HL-60/S4 (cell line): Measurements from ENCODE around the gene GTSE1.

ENCODE experiments used
- in situ Hi-C: fragments of 300-500 bp; cut with MboI; formaldehyde crosslinking; loops from 2 replicates; pipeline ENCODE4 v1.14.3; 2022; ENCODE audit warnings: low sequenced_read_pairs

GTSE1 gene

DNA sequence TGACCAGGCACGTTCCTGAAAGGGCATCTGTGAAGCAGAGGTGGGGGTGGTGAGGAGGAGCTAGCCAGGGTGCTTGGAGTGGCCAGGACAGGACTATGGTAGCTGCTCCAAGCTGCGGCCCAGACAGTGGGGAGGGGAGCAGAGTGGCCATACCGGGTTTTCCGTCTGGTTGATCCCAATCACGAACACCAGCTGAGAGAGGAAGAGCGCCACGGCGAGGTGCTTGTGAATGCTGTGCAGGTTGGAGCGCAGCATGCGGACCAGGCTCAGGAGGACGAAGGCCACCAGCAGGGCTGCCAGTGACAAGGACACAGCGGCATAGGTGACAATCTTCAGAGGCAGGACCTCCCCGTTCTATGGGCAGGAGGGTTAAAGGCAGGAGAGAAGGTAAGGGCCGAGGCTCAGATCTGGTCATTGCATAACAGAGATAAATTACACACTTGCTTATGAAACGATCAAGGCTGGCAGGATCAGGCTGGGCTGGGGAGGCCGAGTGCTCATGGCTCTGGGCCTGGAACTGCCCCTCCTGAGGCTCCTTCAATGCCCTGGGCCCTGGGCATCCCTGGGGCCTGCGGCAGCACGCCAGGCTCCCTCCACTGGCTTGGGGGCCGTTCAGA is 80.3 kb downstream of the GTSE1 start:
- in situ Hi-C loops, result no loop called here

GRCh38 chr22:46377525-46378425 is 81.1 kb downstream of the GTSE1 start:
- in situ Hi-C loops, result no loop called here

- in situ Hi-C loops, result no loop called here
Measured at GRCh38 chr22:46378426-46379065, 81.9 kb downstream of the GTSE1 start.

DNA sequence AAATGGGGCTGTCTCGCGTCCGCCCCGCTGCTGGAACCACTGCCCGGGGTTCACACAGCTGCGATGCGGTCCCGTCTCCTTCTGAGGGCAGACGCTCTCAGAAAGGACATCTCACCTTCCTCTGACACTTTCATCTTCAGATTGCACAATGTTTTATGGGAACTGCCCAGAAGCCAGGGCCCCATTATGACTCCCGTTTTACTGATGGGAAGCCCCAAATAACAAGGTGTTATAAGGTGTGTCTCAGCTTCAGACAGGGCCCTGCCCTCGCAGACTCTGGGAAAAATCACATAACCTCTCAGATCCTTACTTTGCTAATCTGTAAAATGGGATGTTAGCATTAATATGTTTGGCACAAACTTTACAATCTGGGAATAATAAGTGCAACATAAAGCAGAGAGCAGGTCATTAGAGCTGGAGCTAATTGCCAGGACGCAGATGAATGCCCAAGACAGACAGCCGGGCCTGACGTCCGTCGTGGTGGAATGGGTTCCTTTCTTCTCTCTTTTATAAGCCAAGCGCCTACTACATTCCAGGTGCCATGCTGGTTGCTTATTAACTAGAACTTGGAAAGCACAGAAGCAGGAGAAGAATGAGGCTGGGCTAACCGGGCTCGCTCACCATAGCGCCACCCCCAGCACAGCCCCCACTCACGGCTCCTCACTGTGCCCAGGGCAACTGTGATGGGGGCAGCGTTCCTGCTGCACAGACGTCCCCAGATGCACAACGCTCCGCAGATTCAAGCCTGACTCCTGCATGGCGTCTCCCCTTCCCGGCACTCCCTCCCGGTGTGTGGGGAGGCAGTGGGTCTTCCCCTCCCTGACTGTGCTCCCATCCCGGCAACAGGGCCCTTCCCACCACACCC is 82.6 kb downstream of the GTSE1 start:
- in situ Hi-C loops, result no loop called here

- in situ Hi-C loops, result no loop called here
Measured at GRCh38 chr22:46380069-46380468, 83.4 kb downstream of the GTSE1 start.
